GM18951 (cell line): Measurements from ENCODE around the gene MRPS18B.

Experiments
- POLR2A ChIP-seq: IDR thresholded peaks from 4 replicates; pipeline ENCODE4 v1.6.1; 2011; ENCODE audit warnings: mild to moderate bottlenecking; ENCODE audit not compliant: insufficient read length, insufficient read depth; ENCODE audit errors: extremely low read depth
- in situ Hi-C: fragments of 300-500 bp; cut with MboI; formaldehyde crosslinking; loops from one replicate; pipeline ENCODE4 v1.12.0; 2022; ENCODE audit warnings: low sequenced_read_pairs, mixed read lengths, inconsistent platforms; ENCODE audit not compliant: unreplicated experiment

The MRPS18B gene

GRCh38 chr6:30598912-30599624 lies 18.6 kb upstream of the MRPS18B start:
- TF ChIP-seq POLR2A: no peak
- in situ Hi-C loops: no loop called here

- in situ Hi-C loops: no loop called here
- TF ChIP-seq POLR2A: no peak
Measured at GRCh38 chr6:30599625-30600324, 17.9 kb upstream of the MRPS18B start.

- in situ Hi-C loops: no loop called here
- peak; percentile 17 for TF ChIP-seq POLR2A
Measured at GRCh38 chr6:30600451-30600961, 17.1 kb upstream of the MRPS18B start.

- TF ChIP-seq POLR2A: no peak
- in situ Hi-C loops: no loop called here
Measured at GRCh38 chr6:30601436-30601814, 16.2 kb upstream of the MRPS18B start.

- in situ Hi-C loops: no loop called here
- peak; percentile 12 for TF ChIP-seq POLR2A
Measured at GRCh38 chr6:30601815-30602641, 15.6 kb upstream of the MRPS18B start.

- in situ Hi-C loops: no loop called here
- no peak for TF ChIP-seq POLR2A
Measured at GRCh38 chr6:30603961-30604360, 13.7 kb upstream of the MRPS18B start.

DNA sequence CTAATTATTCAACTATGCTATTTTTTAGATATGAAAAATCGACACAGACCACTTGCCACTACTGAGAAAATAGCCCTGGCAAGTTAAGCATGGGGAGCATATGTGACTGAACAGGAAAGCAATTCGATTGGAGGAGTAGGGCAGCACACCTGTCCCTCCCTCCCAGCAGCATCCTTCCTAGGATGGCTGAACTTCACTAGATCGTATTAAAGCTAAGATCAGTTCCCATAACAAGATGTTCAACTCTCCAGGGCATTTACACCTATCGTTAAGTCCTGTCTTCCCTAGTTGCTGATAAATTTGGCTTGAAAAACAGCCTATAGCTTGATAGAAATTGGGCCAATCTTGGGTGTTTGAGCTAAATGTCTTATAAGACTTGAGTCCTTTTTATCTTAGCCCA lies 7.6 kb upstream of the MRPS18B start:
- peak; percentile 32 for TF ChIP-seq POLR2A
- in situ Hi-C loops: no loop called here

- in situ Hi-C loops: no loop called here
- no peak for TF ChIP-seq POLR2A
Measured at GRCh38 chr6:30611150-30611855, 6.3 kb upstream of the MRPS18B start.

DNA sequence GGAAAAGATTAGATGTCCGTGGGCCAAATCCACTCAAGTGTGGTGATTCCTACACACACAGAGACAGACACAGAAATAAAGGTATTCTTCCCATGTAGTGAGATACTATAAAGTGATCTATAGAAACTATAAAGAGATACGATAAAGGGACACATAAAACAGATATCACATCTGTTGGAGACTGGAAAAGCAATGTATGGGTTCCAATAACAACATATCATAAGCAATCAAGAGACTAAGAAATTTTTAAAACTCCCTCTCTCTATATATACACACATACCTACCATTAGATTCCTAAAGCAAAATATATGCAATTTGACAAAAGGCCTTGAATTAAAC lies 5.8 kb upstream of the MRPS18B start:
- in situ Hi-C loops: no loop called here
- TF ChIP-seq POLR2A: no peak

GRCh38 chr6:30612213-30612612 lies 5.4 kb upstream of the MRPS18B start:
- TF ChIP-seq POLR2A: no peak
- in situ Hi-C loops: no loop called here

GRCh38 chr6:30612687-30613248 lies 4.9 kb upstream of the MRPS18B start:
- in situ Hi-C loops: no loop called here

DNA sequence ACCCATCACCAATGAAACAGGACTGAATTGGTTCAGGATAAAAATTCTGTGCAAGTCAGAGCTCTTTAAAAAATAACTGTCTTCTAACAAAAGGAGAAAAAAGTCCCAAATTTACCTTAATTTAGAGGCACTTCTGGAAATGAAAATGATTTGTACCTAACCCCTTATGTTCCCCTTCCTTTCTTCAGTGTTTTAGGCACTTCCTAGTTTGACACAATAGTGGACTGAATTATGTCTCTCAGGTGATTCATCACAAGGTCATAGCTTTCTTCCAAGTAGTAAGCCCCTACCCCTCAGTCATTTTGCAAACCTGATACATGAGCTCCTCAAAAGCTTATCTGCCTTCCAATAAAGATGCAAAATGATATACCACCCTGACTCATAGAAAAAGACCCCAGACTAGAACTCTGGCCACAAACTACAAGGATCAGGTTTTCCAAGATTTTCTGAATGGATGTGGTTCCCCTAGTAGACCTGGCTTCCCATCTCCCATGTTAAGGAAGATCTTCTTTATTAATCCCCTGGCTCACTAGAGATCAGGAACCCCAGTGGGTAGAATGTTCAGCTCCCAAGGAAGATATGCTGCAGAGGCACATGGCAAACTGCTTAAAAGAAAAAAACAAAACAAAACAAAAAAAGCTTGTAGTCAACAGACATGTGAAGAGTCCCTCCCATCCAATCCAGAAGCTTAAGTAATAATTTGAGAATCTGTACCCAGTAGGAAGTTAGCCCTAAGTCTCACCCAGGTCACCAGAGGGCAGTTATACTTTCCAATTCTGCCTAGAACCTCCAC lies 4.2 kb upstream of the MRPS18B start:
- no peak for TF ChIP-seq POLR2A
- in situ Hi-C loops: no loop called here

More at GRCh38 chr6:30612687-30613248, 4.9 kb upstream of the MRPS18B start:
- TF ChIP-seq POLR2A: peak; percentile 49
